Measurements from ENCODE around the gene RERE. TPM values are rescaled to one million over a fixed set of nuclear protein-coding genes. Genes with fewer than 3 reads are reported as not detected.

The RERE gene
- total RNA-seq, 1 experiment from 2014 or later, result 217 TPM

GRCh38 chr1:8632102-8632501 lies 185.3 kb downstream of the RERE start:
- in situ Hi-C loops (cut with HindIII; ENCODE audit: low pct_unique_long_range_greater_than_20kb, low sequenced_read_pairs) (no loop called here), intact Hi-C loops (cut with micrococcal nuclease; ENCODE audit: unreplicated experiment) (no loop called here)
- ChIA-PET CTCF (no interaction called here), POLR2A (no interaction called here)
- ATAC-seq (no peak), DNase-seq (ENCODE audit: low read depth, low spot score) (no peak)
- H3K36me3 ChIP-seq (ENCODE audit: control insufficient read depth, insufficient read depth, low read length), result no peaks in the 10 kb centered on the region
- H3K27me3 ChIP-seq (ENCODE audit: control insufficient read depth, insufficient read depth, low read length), result no peaks in the 10 kb centered on the region
- TF ChIP-seq TCF7L2 (IDR thresholded peaks at IDR 0.05; ENCODE audit: low read depth, low read length), result no peak
- no peak for TF ChIP-seq REST (IDR thresholded peaks at IDR 0.05; ENCODE audit: insufficient read depth in 1 of 2, low read depth in 2 of 2, low read length in 1 of 2)
- no peak for TF ChIP-seq POLR2AphosphoS5 (IDR thresholded peaks at IDR 0.05; ENCODE audit: low read depth, low read length)
- TF ChIP-seq SIN3A (IDR thresholded peaks at IDR 0.05; ENCODE audit: borderline replicate concordance, insufficient read depth, low read depth, low read length), result no peak
- no peak for TF ChIP-seq CTCF (IDR thresholded peaks at IDR 0.05)
- peaks cover 17% of the 10 kb centered on the region for H3K4me1 ChIP-seq (ENCODE audit: control insufficient read depth, insufficient read depth, low read length)
- BruUV-seq (replicated peaks), result TSS peak; percentile 7
- H3K9me3 ChIP-seq (ENCODE audit: control insufficient read depth, insufficient read depth, low read depth, low read length), result no peaks in the 10 kb centered on the region
- H3K27ac ChIP-seq (ENCODE audit: low read length), result no peak overlapping the region
- H3K4me3 ChIP-seq (ENCODE audit: low read depth in 2 of 2, low read length in 2 of 2), result no peak overlapping the region

- in situ Hi-C loops (cut with HindIII; ENCODE audit: low pct_unique_long_range_greater_than_20kb, low sequenced_read_pairs), result no loop called here
- BruUV-seq (replicated peaks), result no TSS peak
- Histone ChIP-seq H3K4me1 (ENCODE audit: control insufficient read depth, insufficient read depth, low read length) (peaks cover 27% of the 10 kb centered on the region), H3K36me3 (ENCODE audit: control insufficient read depth, insufficient read depth, low read length) (no peaks in the 10 kb centered on the region), H3K27ac (ENCODE audit: low read length) (no peak overlapping the region), H3K4me3 (ENCODE audit: low read depth in 2 of 2, low read length in 2 of 2) (no peak overlapping the region), H3K27me3 (ENCODE audit: control insufficient read depth, insufficient read depth, low read length) (no peaks in the 10 kb centered on the region), H3K9me3 (ENCODE audit: control insufficient read depth, insufficient read depth, low read depth, low read length) (no peaks in the 10 kb centered on the region)
- DNase-seq (ENCODE audit: low read depth, low spot score) (no peak), ATAC-seq (no peak)
- TF ChIP-seq POLR2AphosphoS5 (IDR thresholded peaks at IDR 0.05; ENCODE audit: low read depth, low read length) (no peak), CTCF (IDR thresholded peaks at IDR 0.05) (no peak), TCF7L2 (IDR thresholded peaks at IDR 0.05; ENCODE audit: low read depth, low read length) (no peak), SIN3A (IDR thresholded peaks at IDR 0.05; ENCODE audit: borderline replicate concordance, insufficient read depth, low read depth, low read length) (no peak), REST (IDR thresholded peaks at IDR 0.05; ENCODE audit: insufficient read depth in 1 of 2, low read depth in 2 of 2, low read length in 1 of 2) (no peak)
- ChIA-PET CTCF (no interaction called here), POLR2A (interaction anchor here (0.6 kb wide), 1 partner anchor 17 kb away, joined by 3 read pairs; no protein-coding TSS in a partner anchor)
- intact Hi-C loops (cut with micrococcal nuclease; ENCODE audit: unreplicated experiment), result no loop called here
These were observed 186.3 kb downstream of the RERE start for GRCh38 chr1:8631163-8631562.

Measured in Panc1 (cell line).